Breast epithelium (tissue), 3 donors: ENCODE measurements around the gene OXT.

Source experiments
- POLR2A ChIP-seq: fragments of 450-650 bp; IDR thresholded peaks from one replicate; pipeline ENCODE4 v1.6.1; 2016; ENCODE audit warnings: antibody characterized with exemption, mild to moderate bottlenecking, moderate library complexity
- POLR2AphosphoS5 ChIP-seq, 3 donors: sonication (generic); formaldehyde crosslinking; IDR thresholded peaks; one replicate each; pipeline ENCODE4 v1.6.1; 2017; ENCODE audit warnings: antibody characterized with exemption in 3 of 3
- TF ChIP-seq, protein P1 (sequence below), 3 donors: fragments of 450-650 bp; IDR thresholded peaks; one replicate each; pipeline ENCODE4 v1.5.1; 2016 to 2017; ENCODE audit warnings: antibody characterized with exemption in 3 of 3, mild to moderate bottlenecking in 3 of 3, moderate library complexity in 3 of 3

- TF ChIP-seq, protein P1, sequence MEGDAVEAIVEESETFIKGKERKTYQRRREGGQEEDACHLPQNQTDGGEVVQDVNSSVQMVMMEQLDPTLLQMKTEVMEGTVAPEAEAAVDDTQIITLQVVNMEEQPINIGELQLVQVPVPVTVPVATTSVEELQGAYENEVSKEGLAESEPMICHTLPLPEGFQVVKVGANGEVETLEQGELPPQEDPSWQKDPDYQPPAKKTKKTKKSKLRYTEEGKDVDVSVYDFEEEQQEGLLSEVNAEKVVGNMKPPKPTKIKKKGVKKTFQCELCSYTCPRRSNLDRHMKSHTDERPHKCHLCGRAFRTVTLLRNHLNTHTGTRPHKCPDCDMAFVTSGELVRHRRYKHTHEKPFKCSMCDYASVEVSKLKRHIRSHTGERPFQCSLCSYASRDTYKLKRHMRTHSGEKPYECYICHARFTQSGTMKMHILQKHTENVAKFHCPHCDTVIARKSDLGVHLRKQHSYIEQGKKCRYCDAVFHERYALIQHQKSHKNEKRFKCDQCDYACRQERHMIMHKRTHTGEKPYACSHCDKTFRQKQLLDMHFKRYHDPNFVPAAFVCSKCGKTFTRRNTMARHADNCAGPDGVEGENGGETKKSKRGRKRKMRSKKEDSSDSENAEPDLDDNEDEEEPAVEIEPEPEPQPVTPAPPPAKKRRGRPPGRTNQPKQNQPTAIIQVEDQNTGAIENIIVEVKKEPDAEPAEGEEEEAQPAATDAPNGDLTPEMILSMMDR (IDR thresholded peaks at IDR 0.05) = no peak
- TF ChIP-seq POLR2AphosphoS5 (IDR thresholded peaks at IDR 0.05) = no peak
- no peak for TF ChIP-seq POLR2A
These were observed 50.0 kb downstream of the OXT start for GRCh38 chr20:3121271-3121911.
